HL-60 (cell line): ENCODE data around the gene SLC16A9.

ENCODE experiments used
- CTCF ChIP-seq: IDR thresholded peaks from one replicate; pipeline ENCODE4 v1.5.1; 2011; ENCODE audit warnings: low read length, control low read depth, inconsistent platforms; ENCODE audit not compliant: insufficient read depth
- POLR2AphosphoS5 ChIP-seq: IDR thresholded peaks from 2 replicates; pipeline ENCODE4 v1.6.1; 2012; ENCODE audit warnings: low read depth
- REST ChIP-seq: IDR thresholded peaks from 2 replicates; pipeline ENCODE4 v1.6.1; 2012; ENCODE audit warnings: low read depth; ENCODE audit not compliant: insufficient replicate concordance

DNA sequence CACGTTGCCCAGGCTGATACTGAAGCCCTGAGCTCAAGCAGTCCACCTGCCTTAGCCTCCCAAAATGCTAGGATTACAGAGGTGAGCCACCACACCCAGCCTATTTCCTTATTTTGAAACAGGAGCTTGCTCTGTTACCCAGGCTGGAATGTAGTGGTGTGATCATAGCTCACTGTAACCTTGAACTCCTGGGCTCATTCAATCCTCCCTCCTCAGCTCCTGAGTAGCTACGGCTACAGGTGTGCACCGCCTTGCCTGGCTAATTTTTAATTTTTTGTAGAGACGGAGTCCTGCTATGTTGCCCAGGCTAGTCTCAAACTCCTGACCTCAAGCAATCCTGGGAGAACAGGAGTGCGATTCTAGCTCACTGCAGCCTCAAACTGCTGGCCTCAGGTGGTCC, 31.9 kb upstream of the SLC16A9 start:
- TF ChIP-seq CTCF (no peak), REST (no peak), POLR2AphosphoS5 (no peak)
